ENCODE data around the gene TAGLN.

DNA sequence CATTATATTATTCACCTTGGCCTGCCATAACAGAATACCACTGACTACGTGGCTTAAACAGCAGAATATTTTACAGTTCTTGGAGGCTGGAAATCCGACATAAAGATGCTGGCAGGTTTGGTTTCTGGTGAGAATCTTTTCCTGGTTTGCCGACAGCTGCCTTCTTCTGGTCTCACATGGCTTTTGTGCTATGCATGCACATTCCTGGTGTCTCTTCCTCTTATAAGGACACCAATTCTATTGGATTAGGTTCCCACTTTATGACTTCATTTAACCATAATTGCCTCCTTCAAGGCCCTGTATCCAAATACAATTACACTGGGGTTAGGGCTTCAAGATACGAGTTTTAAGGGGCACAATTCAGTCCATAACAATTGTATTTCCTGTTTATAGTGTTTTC, 50.4 kb downstream of the TAGLN start:
- TF ChIP-seq CTCF (IDR thresholded peaks at IDR 0.05), result no peak
- no peak for TF ChIP-seq EZH2 (IDR thresholded peaks at IDR 0.05; ENCODE audit: borderline replicate concordance, insufficient read depth, low read depth, low read length, poor library complexity, severe bottlenecking)

Data from B cell (primary cell).